DMS153 treated with DMSO at 0.1 percent for 48 hours (cell line): ENCODE measurements around the gene PAQR6.

ENCODE experiments used
- DNase-seq: peaks from one replicate; lab custom pipeline; 2025; ENCODE audit not compliant: unreplicated experiment; lab: John Stamatoyannopoulos, UW

Gene PAQR6

GRCh38 chr1:156198831-156199349 lies 49.0 kb downstream of the PAQR6 start:
- no peak for DNase-seq

GRCh38 chr1:156196445-156196844 lies 51.4 kb downstream of the PAQR6 start:
- no peak for DNase-seq

DNA sequence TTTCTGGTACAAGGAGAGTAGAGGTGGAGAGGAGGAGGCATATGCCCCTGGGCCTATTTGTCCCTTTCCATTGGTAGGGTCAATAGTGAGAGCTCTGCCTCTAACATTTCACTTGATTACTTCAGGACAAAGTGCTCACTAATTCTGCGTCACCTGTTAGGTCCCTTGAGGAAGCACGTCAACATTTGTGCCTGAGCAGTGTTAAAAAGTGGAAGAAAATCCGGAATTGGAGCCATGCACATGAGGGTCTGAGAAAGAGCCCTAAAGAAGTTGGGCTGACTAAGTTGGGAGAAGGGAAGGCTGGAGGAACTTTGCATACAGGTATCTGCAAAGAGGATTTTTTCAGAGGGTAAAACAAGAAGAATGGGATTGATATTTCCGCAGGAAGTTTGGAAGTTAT lies 52.0 kb downstream of the PAQR6 start:
- no peak for DNase-seq

- DNase-seq: no peak
These were observed 53.6 kb downstream of the PAQR6 start for GRCh38 chr1:156194300-156194652.

GRCh38 chr1:156193488-156194299 lies 54.2 kb downstream of the PAQR6 start, which contains the start of gene SLC25A44:
Gene SLC25A44 (plus strand): TSS chr1:156194104. CDS start chr1:156199848, 5,744 bp downstream.
- DNase-seq: peak; percentile 99
